GM19397 (cell line): Measurements from ENCODE around the gene FBL.

Source experiments
- ATAC-seq: cut with Tn5 transposase; IDR thresholded peaks from one replicate; pipeline ENCODE4 v1.9.1; 2021; ENCODE audit warnings: mild to moderate bottlenecking, moderate library complexity; ENCODE audit not compliant: unreplicated experiment

FBL gene

DNA sequence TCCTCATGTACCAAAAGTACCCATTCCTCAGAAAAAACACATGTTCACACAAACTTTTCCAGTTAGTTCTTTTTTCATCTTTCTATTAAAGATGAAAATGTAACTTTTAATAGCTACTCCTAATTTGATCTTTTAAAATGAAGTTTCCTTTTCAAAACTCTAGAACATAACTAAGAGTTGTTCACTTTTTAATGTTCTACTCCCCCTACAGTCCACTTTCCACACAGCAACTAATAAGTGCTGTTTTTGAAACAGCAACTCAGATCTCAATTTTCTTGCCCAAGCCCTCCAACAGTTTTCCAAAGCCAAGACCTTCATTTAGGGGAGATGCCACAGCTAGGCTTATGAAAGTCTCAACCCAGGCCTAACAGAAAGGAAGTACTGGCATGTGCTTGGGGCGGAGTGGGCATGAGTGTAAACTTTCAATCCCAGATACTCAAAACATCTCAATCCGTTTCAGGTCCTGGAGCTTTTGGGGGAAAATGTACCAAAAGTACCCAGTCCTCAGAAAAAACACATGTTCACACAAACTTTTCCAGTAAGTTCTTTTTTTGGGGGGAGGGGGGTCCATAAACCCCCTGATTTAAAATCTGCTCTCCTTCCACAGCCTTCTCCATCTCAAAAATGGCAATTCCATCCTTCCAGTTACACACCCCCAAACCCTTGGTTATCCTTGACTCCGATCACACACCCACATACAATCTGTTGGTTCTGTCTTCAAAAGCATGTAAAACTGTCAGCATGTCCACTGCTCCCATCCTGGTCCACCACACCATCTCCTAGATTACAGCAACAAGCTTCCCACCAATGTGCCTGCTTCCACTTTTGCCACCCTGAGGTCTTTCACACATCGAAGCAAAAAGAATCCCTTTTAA, 2.0 kb downstream of the FBL start:
- no peak for ATAC-seq

DNA sequence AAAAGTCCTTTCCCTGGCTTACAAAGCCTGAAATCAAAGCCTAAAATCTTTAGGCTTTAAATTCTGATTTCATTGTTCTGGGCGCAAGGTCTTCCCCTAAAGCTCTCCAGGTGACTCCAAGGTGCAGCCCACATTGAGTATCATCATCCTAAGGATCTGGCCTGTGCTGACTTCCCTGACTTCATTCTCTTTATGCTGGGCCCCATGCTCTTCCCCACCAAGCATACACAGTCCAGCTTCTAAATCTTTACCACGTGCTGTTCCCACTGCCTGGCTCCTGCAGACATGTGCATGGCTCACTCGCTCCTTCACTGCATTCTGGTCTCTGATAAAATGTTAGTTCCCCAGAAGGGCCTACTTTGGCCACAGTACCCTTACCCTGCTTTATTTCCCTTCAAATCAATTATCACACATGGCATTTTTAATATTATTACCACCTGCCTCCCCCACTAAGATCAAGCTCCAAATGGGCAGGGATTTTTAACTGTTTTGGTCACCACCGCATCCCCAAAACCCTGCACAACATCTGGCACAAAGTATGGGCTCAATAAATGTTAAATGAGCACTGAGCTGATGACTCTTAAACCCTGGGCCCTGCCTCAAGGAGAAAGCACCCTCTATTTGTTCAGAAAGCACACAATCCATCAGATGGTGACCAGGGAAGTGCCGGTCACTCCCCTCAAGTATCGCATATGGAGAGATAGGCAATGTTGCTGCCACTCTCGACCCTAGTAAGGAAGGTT, 3.3 kb downstream of the FBL start:
- no peak for ATAC-seq

DNA sequence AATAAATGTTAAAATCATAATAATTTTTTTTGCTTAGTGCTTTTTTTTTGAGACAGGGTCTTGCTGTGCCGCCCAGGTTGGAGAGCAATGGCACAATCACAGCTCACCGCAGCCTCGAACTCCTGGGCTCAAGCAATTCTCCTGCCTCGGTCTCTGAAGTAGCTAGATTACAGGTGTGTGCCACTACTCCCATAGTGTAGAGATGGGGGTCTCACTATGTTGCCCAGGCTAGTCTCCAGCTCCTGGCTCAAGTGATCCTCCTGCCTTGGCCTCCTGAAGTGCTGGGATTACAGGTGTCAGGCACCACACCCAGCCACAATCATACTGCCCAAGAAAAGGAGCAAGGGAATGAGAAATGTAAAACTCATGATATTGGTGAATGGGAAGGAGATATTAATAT, 5.1 kb downstream of the FBL start:
- ATAC-seq, result no peak

DNA sequence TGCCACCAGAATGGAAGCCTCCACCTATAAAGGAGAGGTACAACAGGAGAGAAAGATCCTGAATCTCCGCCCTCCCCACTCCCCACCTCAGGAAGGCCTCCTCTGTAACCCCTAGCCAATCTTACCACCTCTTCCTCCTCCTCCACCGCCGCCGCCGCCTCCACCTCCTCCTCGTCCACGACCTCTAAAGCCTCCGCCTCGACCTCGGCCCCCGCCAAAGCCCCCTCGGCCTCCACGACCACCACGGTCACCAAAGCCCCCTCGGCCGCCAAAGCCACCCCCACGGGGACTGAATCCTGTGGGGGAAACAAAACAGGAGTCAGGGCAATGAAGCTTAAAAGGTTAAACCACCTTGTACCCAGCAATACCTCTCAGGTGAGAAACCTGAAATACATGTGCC, 5.7 kb downstream of the FBL start:
- no peak for ATAC-seq

DNA sequence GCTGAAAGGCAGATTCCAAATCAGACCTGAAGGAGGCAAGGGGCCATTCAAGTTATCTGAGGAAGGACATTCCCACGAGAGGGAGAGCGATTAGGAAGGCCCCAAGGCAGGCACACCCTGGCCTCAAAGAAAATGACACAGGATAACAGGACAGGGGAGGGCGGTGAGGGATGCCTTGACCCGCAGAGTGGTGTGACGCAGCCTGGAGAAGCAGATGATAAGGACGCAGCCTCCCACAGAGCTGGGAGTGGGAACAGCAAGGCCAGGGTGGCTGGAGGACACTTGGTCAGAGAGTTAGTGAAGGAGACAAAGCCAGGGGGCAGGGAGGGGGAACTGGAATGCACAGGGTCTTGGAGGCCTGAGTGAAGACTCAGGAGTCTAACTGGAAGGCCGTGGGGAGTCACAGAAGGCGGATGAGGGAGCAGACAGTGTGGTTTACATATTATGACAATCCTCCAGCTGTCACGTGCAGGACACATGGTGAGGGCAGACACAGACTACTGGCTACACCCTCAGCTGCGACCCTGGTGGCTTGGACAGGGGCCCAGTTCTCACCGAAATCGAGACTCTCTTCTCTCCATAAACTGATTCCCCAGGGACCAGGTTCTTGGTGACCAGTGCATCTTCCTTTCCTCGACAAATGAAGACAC, 6.4 kb downstream of the FBL start:
- ATAC-seq, result no peak

DNA sequence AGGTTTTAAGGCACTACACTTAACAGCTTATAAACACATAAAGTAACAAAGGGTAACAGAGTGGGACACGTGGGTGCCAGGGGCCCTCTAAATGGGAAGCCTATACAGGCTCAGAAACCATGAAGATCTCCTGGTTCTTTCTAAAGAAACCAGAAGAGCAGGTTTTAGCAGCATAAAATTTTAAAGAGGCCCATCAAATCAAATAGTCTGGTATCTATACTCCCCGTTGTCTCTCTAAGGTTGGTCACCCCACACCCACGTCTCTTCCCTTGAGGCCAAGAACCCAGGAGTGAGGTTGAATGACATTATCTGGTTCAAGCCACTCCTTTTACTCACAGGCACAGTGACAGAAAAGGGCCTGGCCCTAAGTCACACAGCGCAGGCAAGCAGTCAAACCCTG, 7.6 kb downstream of the FBL start:
- no peak for ATAC-seq

DNA sequence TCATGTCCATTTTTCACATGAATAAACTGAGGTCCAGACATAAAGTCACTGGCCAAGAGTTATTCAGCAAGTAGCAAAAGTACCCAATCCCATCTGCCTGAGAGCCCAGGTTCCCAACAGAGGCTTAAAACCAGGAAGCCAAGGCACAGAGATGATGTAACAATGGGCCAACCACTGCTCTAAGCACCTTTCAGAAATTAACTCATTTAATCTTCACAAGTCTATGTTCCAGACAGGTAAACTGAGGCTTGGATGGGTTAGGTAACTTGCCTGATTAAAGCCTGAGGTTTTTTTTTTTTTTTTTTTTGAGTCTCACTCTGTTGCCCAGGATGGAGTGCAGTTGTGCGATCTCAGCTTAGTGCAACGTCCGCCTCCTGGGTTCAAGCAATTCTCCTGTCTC, 8.2 kb downstream of the FBL start:
- no peak for ATAC-seq

DNA sequence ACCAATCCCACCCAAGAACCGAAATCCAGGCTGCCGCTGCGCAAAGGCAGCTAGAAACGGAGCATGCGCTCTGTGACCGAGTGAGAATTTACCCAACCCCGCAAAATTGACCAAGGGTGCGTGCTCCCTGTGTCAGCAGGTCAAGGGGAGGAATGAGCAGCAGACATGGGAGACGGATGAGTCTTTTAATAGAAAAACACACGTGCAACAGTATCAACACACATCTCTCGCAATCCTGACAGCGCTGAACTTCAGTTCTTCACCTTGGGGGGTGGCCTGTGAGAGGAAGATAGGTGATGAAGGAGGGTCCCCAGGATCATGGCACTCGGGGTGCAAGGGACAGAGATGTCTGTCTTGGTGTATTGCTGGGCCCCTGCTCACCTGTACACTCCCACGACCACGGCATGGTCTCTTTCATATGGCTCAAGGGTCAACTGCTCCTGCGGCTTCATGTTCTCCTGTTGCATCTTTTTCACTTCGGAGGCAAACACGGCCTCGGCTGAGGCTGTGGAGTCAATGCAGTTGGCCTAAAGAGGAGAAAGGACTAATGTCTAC, 11.8 kb downstream of the FBL start:
- ATAC-seq, result no peak

DNA sequence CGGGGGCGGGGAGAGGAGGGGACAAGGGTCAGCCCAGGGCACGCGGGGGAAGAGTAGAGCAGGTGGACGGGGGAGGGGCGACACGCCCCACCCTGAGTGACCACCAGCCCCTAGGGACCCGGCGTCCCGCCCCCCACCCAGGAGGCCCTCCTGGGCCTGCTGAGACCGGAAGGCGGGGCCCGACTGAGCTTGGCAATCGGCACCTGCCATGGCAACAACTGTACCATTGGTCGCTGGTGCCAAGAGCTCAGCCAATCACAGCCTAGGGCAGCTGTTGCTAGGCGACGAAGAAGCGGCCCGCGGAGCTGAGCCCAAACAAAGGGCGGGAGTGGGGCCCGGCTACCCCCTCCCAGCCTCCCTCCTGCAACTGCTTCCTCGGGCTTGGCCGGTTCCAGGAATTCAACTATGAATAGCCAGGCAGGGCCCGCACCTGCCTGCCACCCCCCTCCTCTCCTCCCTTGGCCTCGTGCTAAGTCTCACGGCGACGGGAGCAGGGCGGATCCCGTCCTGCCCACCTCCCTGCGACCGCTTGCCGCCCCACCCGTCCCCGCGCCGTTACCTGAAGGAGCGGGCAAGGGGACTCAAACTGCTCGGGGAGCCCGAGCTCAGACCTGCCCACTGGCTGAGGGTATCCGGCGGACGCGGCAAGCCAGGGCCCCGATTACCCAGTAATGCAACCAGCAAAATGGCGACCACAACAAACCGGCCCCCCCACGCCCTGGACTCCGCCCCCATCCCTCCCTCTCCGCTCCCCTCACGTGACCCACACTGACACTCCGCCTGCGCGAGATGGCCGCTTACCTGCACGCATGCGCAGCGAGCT, 12.5 kb downstream of the FBL start, which contains the start of gene DYRK1B:
Gene DYRK1B, minus strand, starts transcription at position 699 of the 823 bp plus-strand sequence. CDS start 2,295 bp downstream, outside the sequence.
- ATAC-seq, result peak; percentile 85

DNA sequence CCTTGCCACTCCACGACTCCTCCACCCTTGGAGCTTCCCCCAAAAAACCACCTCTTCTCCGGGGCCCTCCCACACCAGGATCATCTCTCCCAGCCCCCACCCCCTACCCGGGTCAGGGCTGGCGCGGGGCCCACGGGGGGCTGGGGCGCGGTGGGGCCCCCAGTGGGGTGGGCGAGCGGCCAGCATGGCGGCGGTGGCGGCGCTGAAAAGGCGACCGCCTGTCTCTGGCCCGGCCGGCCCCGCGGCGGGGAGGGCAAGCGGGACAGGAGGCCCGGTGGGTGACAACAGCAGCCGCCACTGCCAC, 13.1 kb downstream of the FBL start:
- ATAC-seq, result no peak

DNA sequence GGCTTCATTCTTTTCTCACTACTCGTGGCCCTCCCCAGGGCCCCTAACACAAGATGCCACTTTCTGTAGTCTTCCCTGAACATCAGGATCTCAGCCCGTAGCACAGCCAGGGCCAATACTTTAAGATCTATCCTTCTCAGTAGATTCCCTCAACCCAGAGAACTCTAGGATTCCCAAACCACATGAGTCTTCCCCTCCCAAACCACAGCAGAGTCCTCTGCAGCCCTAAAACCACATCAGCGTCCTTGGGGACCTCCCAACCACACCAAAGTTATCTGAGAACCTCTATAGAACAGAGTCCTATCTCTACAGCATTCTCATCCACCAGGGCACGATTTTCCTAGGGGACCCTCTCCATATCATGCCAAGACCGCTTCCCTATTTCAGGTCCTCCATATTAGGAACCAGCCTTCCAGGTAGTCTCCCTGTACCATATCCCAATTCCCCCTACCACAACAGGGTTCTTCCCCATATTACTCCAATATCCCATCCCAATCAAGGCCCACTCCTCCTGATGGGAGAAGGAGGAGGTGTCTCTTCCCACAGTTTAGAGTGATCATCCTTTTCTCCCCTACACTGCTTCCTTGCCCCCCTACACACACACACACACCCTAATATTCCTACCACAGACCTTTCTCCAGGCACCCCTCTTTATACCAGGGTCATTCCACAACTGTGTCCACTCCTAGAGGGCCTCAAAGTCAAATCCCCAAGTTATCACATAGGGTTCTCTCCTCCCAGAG, 13.7 kb downstream of the FBL start:
- no peak for ATAC-seq

DNA sequence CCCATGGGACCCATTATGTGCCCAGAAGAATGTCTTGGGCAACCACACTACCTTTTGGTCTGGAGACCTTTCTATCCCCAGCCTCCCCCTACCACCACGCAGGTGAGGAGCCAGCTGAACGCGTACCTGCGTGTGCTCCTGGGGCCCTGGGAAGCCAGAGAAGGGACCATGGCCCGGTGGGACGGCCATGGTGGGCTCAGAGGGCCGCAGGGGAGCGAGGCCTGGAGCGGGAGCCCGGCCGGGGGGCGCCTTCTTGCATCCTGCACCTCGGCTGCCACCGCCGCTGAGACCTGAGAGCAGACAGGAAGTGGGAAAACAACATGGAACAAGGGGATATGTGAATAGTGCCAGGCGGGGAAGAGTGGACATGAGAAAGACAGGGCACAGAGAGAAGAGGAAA, 14.5 kb downstream of the FBL start:
- ATAC-seq, result no peak

DNA sequence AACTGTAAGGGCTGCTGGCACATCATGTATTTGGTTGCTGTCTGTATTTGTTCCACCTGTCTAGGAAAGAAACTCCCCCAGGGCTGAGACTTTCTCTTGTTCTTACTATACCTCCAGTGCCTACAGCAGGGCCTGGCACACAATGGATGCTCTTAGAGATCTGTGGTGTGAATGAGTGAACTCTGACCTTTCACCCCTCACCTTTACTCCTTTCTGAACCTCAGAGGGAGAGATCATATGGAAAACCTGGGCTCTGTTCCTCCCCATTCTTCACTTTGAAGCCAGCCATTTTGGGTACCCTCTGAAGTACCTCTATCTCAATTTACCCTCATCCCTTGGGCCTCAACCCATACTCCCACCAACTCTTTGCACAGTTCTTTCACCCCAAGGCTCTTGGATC, 15.3 kb downstream of the FBL start:
- ATAC-seq, result no peak

DNA sequence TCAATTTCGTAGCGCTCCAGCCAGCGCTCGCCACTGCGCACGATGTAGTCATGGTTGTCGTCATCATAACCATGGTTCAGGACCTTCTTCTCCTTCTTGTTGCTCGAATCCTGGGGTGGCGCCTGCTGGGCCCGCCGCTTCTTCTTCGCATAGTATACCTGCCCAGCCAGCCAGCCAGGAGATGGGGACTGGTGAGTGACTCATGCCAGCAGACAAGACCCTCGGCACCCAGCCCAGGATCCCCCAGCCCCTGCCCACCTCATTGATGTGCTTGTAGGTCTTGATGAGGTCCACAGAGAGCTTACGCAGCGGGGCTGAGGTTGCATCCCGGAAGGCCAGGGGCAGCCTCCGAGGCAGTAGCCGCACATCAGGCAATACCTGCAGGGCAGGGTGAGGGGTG, 15.8 kb downstream of the FBL start:
- ATAC-seq, result no peak

DNA sequence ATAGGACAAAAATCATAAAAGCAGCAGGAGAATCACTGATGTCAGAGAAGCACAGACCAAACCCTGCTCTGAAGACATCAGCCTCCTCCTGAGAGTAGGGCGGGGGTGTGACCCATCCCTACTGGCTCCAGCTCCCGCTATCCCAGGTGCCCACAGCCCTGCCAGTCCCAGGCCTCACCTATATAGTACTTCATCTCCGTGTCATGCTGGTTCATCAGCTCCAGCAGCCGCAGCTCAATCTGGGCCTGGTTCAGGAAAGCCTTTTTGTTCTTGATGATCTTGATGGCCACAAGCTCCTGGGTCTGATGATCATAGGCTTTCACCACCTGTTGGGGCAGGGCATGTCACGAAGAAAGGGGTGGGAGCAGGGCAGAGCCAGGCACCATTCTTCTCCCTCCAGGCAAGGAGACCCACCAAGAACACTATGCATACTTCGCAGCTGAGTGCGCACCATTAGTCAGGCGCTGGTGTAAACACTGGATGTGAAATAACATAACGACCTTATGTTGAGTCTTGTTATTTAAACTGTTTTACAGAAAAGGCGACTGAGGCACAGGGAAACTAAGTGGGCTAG, 16.4 kb downstream of the FBL start:
- no peak for ATAC-seq

DNA sequence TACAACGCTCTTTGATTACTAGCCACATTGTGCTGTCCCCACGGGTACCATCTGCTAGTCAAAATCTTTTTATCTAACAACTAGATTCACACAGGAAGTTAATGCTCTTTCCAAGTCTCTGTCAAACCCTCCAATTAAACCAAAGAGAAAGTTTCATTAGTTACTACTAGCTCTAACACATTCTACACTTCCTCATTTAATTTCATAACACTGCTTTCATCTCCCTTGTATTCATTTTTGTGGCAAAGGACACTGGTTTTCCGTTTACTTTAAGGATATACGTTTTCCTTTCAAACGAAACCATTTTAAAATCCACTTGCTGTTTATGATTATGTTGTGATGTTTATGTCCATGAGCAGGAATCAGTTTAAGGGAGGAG, 17.5 kb downstream of the FBL start:
- ATAC-seq, result no peak

DNA sequence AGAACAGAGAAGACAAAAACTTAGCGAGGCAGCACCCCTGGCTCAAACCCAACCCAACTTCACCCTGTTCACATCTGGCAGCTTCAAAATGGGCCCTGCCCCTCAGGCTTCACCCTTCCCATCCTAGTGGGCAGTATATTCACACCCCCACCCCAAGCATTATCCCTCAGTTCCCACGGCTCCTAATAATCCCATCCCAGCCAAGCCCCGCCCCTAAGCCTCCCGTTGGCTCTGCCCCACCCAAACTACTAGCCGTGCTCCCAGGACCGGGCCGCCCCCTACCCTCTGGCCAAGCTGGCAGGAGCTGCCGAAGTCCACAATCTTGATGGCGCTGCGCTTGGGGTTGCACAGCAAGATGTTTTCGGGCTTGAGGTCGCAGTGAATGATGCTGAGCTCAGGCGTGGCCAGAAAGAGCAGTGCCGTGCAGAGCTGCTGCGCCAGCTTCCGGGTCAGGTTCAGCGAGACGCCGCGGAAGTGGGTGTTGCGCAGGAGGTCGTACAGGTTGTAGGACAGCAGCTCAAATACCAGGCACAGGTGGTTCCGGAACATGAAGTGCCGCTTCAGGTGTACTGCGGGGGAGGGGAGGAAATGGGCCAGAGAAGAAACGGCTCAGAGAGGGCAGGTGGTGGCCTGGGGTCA, 18.0 kb downstream of the FBL start:
- no peak for ATAC-seq

DNA sequence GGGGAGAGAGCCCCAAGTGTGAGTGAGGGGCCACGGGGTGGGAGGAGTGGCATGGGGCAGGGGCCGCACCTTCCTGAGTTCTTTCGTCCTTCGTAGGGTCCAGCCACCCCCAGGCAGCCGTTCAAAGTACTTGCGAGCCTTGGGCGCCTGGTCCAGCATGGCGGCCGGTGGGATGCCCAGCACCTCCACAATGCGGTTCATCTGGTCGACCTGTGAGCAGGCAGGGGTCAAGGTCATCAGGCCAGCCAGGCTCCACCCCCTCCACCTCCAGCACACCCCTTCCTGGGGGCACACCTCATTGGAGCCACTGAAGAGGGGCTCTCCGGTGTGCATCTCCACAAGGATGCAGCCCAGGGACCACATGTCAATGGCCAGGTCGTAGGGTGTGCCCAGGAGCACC, 19.0 kb downstream of the FBL start:
- ATAC-seq, result no peak

DNA sequence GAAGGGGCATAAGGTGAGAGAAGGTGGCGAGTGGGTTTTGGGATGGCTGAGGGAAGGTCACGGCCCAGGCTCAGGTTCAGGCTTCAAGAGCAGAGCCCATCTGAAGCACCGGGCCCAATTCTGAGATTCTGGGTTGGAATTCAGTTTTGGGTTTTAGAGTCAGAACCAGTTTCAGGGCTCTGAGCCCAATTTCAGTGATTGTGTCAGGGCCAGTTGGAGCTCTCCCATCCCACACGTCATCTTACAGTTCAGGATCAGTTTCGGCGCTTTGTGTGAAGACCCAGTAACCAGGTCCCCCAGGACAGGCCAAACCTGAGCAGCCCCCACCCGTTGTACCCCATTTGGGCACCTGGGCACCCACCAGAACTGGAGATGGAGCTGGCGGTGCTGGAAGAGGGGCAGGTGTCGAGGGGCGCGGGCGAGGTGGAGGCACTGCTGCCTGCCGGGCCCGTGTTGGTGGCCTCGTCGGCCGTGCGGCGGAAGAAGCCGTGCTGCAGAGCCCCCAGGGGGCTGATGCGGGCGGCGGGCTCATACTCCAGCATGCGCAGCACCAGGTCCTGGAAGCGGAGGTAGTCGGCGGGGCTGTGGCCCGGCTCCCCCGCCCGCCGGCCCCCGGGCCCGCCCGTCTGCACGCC, 19.8 kb downstream of the FBL start:
- ATAC-seq, result no peak
